ENCODE measurements around the gene FAM20A.
"Not testable (repeated sequence)": the region's sequence is repeated elsewhere in the genome, so short reads cannot be mapped to it uniquely, and the experiment has no call there.

GRCh38 chr17:68582867-68583266 is 18.3 kb downstream of the FAM20A start:
- not testable (repeated sequence) for TF ChIP-seq CTCF (conservative IDR thresholded peaks at IDR 0.05); EZH2 (IDR thresholded peaks at IDR 0.05; ENCODE audit: low read depth)

Measured in PC-9 (cell line).